K562 (cell line): ENCODE results near the gene LCE2C. TPM values are rescaled to one million over a fixed set of nuclear protein-coding genes. Genes with fewer than 3 reads are reported as not detected.

Source experiments
- ATAC-seq: fragments of 200-7000 bp; cut with Tn5 transposase; 3 replicates; pipeline ENCODE4 v1.9.1; 2020; ENCODE audit warnings: moderate library complexity
- BruUV-seq: library from RNA; stranded (reverse); fragments of 400-500 nt; replicated peaks from 2 replicates; lab custom pipeline; 2021; lab: Mats Ljungman, UMichigan
- CTCF ChIA-PET: fragments of 300-600 bp; formaldehyde crosslinking; extraction: SDS; loops from one replicate; lab custom pipeline; 2021; ENCODE audit warnings: low intra/inter-chr PET ratio; lab: Yijun Ruan, JAX
- POLR2A ChIA-PET: fragments of 300-600, 350-650 bp; sonication (Branson Sonifier 250); formaldehyde crosslinking; extraction: SDS; loops from one replicate; lab custom pipeline; 2021; ENCODE audit warnings: antibody characterized with exemption, inconsistent platforms; lab: Yijun Ruan, JAX
- DNase-seq, 4 experiments: peaks; one replicate each; pipeline versions ENCODE4 v3.0.0 to v3.0.0-alpha.2; 2011 to 2018; ENCODE audit warnings: low spot score in 3 of 4, mixed read lengths in 3 of 4; ENCODE audit errors: extremely low read depth in 1 of 4
- FAIRE-seq: peaks from 2 replicates; lab custom pipeline; 2011; peaks lifted over from hg19 to GRCh38; lab: Jason Lieb, UNC
- H2AFZ ChIP-seq: 2 replicates; pipeline ENCODE4 v1.6.0; 2011; ENCODE audit warnings: low read depth, low read length, control low read depth, inconsistent platforms
- H3K27ac ChIP-seq: fragments of 200-600 bp; 3 replicates; pipeline ENCODE4 v1.8.0; 2011; ENCODE audit warnings: low read depth, mild to moderate bottlenecking, control low read depth, inconsistent platforms, low read length, moderate library complexity, mixed read lengths; ENCODE audit errors: extremely low read depth
- H3K27me3 ChIP-seq, 2 experiments: fragments of 300-600 bp in 1 of 2; 2 replicates in 1 of 2; 3 replicates in 1 of 2; pipeline versions ENCODE4 v1.6.0 to v1.8.0; 2011; ENCODE audit warnings: inconsistent platforms in 2 of 2, low read length in 2 of 2, mild to moderate bottlenecking in 1 of 2, mixed read lengths in 1 of 2, moderate library complexity in 1 of 2; ENCODE audit not compliant: control insufficient read depth in 2 of 2, insufficient read depth in 2 of 2
- H3K36me3 ChIP-seq: fragments of 300-600 bp; 3 replicates; pipeline ENCODE4 v1.8.0; 2011; ENCODE audit warnings: mild to moderate bottlenecking, low read length, inconsistent platforms; ENCODE audit not compliant: control insufficient read depth, insufficient read depth
- H3K4me1 ChIP-seq, 2 experiments: fragments of 200-600 bp in 1 of 2; replicated peaks in 1 of 2; 2 replicates in 1 of 2; 3 replicates in 1 of 2; pipeline versions ENCODE4 v1.5.1 to v1.8.0; 2011; ENCODE audit warnings: inconsistent platforms in 2 of 2, low read length in 2 of 2, mild to moderate bottlenecking in 1 of 2, mixed read lengths in 1 of 2, moderate library complexity in 1 of 2; ENCODE audit not compliant: control insufficient read depth in 2 of 2, insufficient read depth in 2 of 2
- H3K4me2 ChIP-seq: 2 replicates; pipeline ENCODE4 v1.6.1; 2011; ENCODE audit warnings: low read length, control low read depth, inconsistent platforms, mixed read lengths; ENCODE audit not compliant: insufficient read depth
- H3K4me3 ChIP-seq: fragments of 200-600 bp; sonication (generic), shearing (Covaris generic); 2 replicates; pipeline ENCODE4 v1.5.1; 2016; ENCODE audit warnings: control low read depth, inconsistent platforms
- H3K79me2 ChIP-seq: fragments of 200-600 bp; 3 replicates; pipeline ENCODE4 v1.8.0; 2011; ENCODE audit warnings: low read length, inconsistent platforms; ENCODE audit not compliant: control insufficient read depth, insufficient read depth
- H3K9ac ChIP-seq, 2 experiments: 2 replicates each; pipeline versions ENCODE4 v1.6.0 to v1.6.1; 2011; ENCODE audit warnings: low read depth in 2 of 2, low read length in 2 of 2, control low read depth in 1 of 2, inconsistent platforms in 1 of 2, mild to moderate bottlenecking in 1 of 2, mixed read lengths in 1 of 2; ENCODE audit not compliant: insufficient read depth in 1 of 2
- H3K9me1 ChIP-seq: one replicate; pipeline ENCODE4 v1.6.0; 2011; ENCODE audit warnings: inconsistent platforms, mild to moderate bottlenecking, low read length, moderate library complexity; ENCODE audit not compliant: control insufficient read depth, insufficient read depth
- H3K9me3 ChIP-seq: replicated peaks from 2 replicates; pipeline ENCODE4 v1.5.1; 2011; ENCODE audit warnings: low read depth, low read length, inconsistent platforms; ENCODE audit not compliant: control insufficient read depth, insufficient read depth
- H4K20me1 ChIP-seq: replicated peaks from 2 replicates; pipeline ENCODE4 v1.6.1; 2011; ENCODE audit warnings: low read length, inconsistent platforms, mixed read lengths; ENCODE audit not compliant: control insufficient read depth, insufficient read depth
- CSDE1 ChIP-seq, 2 experiments: fragments of 450-650 bp; IDR thresholded peaks; 2 replicates each; pipeline ENCODE4 v1.6.1; 2016; ENCODE audit warnings: mild to moderate bottlenecking in 1 of 2
- GABPB1 ChIP-seq: sonication (generic); formaldehyde crosslinking; IDR thresholded peaks from 2 replicates; pipeline ENCODE4 v1.8.0; 2022; ENCODE audit warnings: mild to moderate bottlenecking, missing genetic modification reagents
- NCOR1 ChIP-seq: fragments of 450-650 bp; IDR thresholded peaks from 2 replicates; pipeline ENCODE4 v1.6.1; 2016; ENCODE audit warnings: mild to moderate bottlenecking, moderate library complexity
- STAT5B ChIP-seq: fragments of 250-450 bp; sonication (Bioruptor Pico); IDR thresholded peaks from 2 replicates; pipeline ENCODE4 v1.8.0; 2021; ENCODE audit warnings: mild to moderate bottlenecking, inconsistent platforms
- ZBED1 ChIP-seq: IDR thresholded peaks from 2 replicates; pipeline ENCODE4 v1.6.1; 2014
- ZNF77 ChIP-seq: fragments of 250-450 bp; sonication (Bioruptor Pico); IDR thresholded peaks from 2 replicates; pipeline ENCODE4 v1.5.0; 2020
- WGBS: fragments of 100-300 bp; shearing (Covaris generic); methylation state at CpG from one replicate; pipeline ENCODE4 v1.1.6; 2016; ENCODE audit warnings: low coverage, mixed read lengths; ENCODE audit not compliant: insufficient coverage; ENCODE audit errors: missing lambda C conversion rate; 5-methylcytosine and 5-hydroxymethylcytosine counted together
- in situ Hi-C: fragments of 300-500 bp; cut with MboI; formaldehyde crosslinking; loops from 4 replicates; pipeline ENCODE4 v1.15.0; 2018; ENCODE audit warnings: inconsistent platforms, mixed read lengths
- intact Hi-C: fragments of 100-400 bp; cut with micrococcal nuclease; formaldehyde crosslinking; loops from 2 replicates; pipeline ENCODE4 v1.14.2; 2022
- polyA plus RNA-seq, 8 experiments: library from polyadenylated mRNA; depleted of rRNA in 4 of 8; stranded (reverse) in 5 of 8; unstranded in 3 of 8; fragments of >200 nt; fragmentation: Nextera tagmentation in 2 of 8; fragmentation: Illumina TruSeq in 1 of 8; extraction: Ambion mirVana in 2 of 8; extraction: Trizol in 1 of 8; gene quantifications; 2 replicates each; pipeline versions ENCODE4 v1.2.1 to v1.2.3, GENCODE V29; 2011 to 2014; ENCODE audit warnings: inconsistent platforms in 1 of 8, missing spikeins in 1 of 8
- total RNA-seq, 7 experiments: library from RNA; depleted of rRNA in 6 of 7; stranded (reverse); fragments of >200 nt in 6 of 7; fragmentation: Illumina TruSeq in 2 of 7; extraction: Trizol in 2 of 7; gene quantifications; 2 replicates each; pipeline versions ENCODE4 v1.2.1 to v1.2.3, GENCODE V29; 2011 to 2021; ENCODE audit warnings: low replicate concordance in 1 of 7
- TF ChIP-seq, protein P1 (sequence below): fragments of 450-650 bp; IDR thresholded peaks from 2 replicates; pipeline ENCODE4 v1.6.1; 2014; ENCODE audit warnings: low read depth, mild to moderate bottlenecking, moderate library complexity, borderline replicate concordance
- TF ChIP-seq, protein P2 (sequence below): sonication (generic); formaldehyde crosslinking; IDR thresholded peaks from 2 replicates; pipeline ENCODE4 v1.8.0; 2022; ENCODE audit warnings: missing genetic modification reagents, mild to moderate bottlenecking, borderline replicate concordance

The LCE2C gene
- total and polyA plus RNA-seq, 9 of the 15 experiments (the other 6 are each of a cell fraction or from before 2014, with no cell fraction given), result not detected

DNA sequence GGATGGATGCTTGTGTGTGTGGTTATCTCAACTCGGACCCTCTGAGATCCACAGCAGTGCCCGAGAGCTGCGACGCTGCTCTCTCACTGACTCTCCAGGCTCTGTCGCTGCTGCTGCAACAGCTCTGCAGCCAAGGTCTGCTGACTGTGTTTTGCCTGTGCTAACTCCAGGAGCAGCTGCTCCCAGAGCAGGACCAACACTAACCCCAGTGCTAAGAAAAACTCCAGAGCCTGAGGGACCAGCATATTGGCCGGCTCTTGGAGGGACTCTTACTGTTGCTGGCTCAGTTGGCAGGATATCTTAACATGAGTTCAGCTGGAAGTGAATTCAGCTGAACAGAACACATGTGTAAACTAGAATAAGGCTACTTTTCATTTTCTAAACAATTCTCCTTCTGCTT lies 4.4 kb downstream of the LCE2C start:
- no peak for ATAC-seq
- DNase-seq, result no peak
- no peak for FAIRE-seq
- Histone ChIP-seq H3K9ac (peak overlapping the region in 1 of 2 experiments; percentile 35; a peak in 1 of 4 replicates), H3K9me3 (no peaks in the 10 kb centered on the region), H3K79me2 (no peaks in the 10 kb centered on the region), H3K4me3 (no peak overlapping the region), H4K20me1 (no peaks in the 10 kb centered on the region), H3K27ac (no peak overlapping the region)
- BruUV-seq, result no TSS peak
- POLR2A ChIA-PET, result interaction anchor here (0.6 kb wide), 1 partner anchor 94 kb away, joined by 3 read pairs; no protein-coding TSS in a partner anchor
- CTCF ChIA-PET, result no interaction called here
- in situ Hi-C loops, result no loop called here
- TF ChIP-seq, protein P1, sequence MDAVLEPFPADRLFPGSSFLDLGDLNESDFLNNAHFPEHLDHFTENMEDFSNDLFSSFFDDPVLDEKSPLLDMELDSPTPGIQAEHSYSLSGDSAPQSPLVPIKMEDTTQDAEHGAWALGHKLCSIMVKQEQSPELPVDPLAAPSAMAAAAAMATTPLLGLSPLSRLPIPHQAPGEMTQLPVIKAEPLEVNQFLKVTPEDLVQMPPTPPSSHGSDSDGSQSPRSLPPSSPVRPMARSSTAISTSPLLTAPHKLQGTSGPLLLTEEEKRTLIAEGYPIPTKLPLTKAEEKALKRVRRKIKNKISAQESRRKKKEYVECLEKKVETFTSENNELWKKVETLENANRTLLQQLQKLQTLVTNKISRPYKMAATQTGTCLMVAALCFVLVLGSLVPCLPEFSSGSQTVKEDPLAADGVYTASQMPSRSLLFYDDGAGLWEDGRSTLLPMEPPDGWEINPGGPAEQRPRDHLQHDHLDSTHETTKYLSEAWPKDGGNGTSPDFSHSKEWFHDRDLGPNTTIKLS, result no peak
- no peak for TF ChIP-seq ZBED1
- no peak for TF ChIP-seq STAT5B (CRISPR knock-in tag)
- TF ChIP-seq GABPB1 (CRISPR knock-in tag), result no peak
- TF ChIP-seq CSDE1 (IDR thresholded peaks at IDR 0.05), result no peak
- TF ChIP-seq, protein P2, sequence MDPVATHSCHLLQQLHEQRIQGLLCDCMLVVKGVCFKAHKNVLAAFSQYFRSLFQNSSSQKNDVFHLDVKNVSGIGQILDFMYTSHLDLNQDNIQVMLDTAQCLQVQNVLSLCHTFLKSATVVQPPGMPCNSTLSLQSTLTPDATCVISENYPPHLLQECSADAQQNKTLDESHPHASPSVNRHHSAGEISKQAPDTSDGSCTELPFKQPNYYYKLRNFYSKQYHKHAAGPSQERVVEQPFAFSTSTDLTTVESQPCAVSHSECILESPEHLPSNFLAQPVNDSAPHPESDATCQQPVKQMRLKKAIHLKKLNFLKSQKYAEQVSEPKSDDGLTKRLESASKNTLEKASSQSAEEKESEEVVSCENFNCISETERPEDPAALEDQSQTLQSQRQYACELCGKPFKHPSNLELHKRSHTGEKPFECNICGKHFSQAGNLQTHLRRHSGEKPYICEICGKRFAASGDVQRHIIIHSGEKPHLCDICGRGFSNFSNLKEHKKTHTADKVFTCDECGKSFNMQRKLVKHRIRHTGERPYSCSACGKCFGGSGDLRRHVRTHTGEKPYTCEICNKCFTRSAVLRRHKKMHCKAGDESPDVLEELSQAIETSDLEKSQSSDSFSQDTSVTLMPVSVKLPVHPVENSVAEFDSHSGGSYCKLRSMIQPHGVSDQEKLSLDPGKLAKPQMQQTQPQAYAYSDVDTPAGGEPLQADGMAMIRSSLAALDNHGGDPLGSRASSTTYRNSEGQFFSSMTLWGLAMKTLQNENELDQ (CRISPR knock-in tag), result no peak
- TF ChIP-seq NCOR1, result no peak
- no peak for TF ChIP-seq ZNF77
- TF ChIP-seq, all 486 proteins: peak for 0
- 1% methylated on average over 6 of the region's 6 CpGs for WGBS
- no peaks in the 10 kb centered on the region for H3K9me1 ChIP-seq
- no peaks in the 10 kb centered on the region for H3K4me1 ChIP-seq
- no peak overlapping the region for H3K4me2 ChIP-seq
- H2AFZ ChIP-seq, result no peak overlapping the region
- intact Hi-C loops, result no loop called here
- H3K36me3 ChIP-seq, result no peaks in the 10 kb centered on the region
- H3K27me3 ChIP-seq, result no peaks in the 10 kb centered on the region
